Stimulated activated CD8-positive, alpha-beta memory T cell treated with anti-CD3 and anti-CD28 coated beads, Interleukin-15, amount 100 ng/mL, for 1 hour (primary cell): ENCODE results near the gene TMEM183A.
"Not testable (repeated sequence)": the region's sequence is repeated elsewhere in the genome, so short reads cannot be mapped to it uniquely, and the experiment has no call there.

Experiments
- DNase-seq: peaks from one replicate; pipeline ENCODE4 v3.0.0-alpha.2; 2020; ENCODE audit warnings: low read depth

Gene TMEM183A, protein sequence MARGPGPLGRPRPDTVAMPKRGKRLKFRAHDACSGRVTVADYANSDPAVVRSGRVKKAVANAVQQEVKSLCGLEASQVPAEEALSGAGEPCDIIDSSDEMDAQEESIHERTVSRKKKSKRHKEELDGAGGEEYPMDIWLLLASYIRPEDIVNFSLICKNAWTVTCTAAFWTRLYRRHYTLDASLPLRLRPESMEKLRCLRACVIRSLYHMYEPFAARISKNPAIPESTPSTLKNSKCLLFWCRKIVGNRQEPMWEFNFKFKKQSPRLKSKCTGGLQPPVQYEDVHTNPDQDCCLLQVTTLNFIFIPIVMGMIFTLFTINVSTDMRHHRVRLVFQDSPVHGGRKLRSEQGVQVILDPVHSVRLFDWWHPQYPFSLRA

DNA sequence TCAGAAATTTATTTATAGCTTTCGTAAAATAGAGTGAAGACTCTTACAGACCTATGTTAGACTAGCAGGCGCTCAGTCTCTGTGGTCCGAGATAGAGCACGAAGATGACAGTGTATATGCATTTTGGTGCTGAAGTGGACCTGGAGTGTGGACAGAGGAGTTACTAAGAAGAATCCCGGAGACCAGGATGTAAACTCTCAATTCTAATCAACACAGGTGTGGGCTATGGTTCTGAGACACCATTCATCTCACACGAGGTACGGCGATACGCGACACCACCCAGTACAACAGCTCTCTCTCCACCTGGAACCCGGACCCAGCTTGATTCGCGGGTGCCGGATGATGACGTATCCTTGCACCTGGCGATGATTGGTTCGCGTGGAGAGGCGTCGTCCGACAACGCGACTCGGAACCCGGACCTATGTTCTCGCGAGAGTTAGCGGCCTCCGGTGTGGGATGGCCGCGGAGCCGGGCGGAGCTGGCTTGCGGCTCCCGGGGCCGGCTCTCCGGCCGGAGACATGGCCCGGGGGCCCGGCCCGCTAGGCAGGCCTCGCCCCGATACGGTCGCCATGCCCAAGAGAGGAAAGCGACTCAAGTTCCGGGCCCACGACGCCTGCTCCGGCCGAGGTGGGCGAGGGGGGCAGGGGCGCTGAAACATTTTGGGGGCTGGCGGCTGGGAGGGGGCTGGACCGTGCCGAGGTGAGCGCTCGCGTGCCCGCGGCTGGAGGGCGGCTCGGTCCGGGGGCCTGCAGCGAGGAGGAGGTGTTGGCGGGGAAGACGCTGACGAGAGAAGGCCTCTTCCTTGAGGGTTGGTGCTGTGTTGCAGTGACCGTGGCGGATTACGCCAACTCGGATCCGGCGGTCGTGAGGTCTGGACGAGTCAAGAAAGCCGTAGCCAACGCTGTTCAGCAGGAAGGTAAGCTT is at the start of gene TMEM183A:
Gene TMEM183A (plus strand): TSS at position 427 of the 924 bp plus-strand sequence. CDS start 92 bp downstream, at position 519.
- peak; percentile 89 for DNase-seq

DNA sequence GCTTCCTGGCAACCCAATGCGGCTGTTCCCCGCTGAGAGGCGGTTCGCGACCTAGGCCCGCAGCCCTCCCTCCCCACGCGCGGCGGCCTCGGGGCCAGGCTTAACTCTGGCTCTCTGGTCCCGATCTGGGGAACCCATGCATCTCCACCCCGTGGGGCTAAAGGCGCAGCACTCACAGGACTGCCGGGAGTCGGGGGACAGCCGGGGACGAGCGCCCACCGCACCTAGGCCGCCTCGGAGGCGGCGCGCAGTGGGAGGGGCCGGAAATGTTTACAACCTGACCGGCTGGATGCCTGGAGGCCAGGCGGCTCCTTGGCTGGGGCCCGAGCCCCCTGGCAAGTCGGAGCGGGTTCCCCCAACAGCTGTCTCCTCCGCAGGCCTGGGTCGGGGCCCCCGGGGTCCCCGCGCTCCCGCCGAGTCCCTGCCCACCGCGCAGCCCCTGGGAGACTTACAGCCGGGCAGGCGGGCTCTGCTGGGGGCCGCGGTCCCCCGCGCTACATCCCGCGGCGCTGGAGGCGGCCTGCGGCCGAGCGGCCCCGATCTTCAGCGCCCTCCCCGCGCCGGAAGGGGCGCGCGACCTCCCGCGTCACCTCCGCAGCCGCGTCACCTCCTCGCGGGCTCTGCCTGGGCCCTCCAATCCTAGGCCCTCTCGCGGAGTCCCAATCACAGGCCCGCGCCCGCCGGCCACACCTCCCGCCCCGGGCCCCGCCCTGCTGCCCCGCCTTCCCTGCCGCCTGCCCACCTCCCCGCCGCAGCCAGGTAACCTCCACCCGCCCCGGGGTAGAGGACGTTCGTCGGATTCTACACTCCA is 49.2 kb upstream of the TMEM183A start, which contains the start of gene ADIPOR1:
Gene ADIPOR1 (minus strand): TSS at position 580 of the 811 bp plus-strand sequence. CDS start 7,242 bp downstream, outside the sequence.
- peak; percentile 88 for DNase-seq

DNA sequence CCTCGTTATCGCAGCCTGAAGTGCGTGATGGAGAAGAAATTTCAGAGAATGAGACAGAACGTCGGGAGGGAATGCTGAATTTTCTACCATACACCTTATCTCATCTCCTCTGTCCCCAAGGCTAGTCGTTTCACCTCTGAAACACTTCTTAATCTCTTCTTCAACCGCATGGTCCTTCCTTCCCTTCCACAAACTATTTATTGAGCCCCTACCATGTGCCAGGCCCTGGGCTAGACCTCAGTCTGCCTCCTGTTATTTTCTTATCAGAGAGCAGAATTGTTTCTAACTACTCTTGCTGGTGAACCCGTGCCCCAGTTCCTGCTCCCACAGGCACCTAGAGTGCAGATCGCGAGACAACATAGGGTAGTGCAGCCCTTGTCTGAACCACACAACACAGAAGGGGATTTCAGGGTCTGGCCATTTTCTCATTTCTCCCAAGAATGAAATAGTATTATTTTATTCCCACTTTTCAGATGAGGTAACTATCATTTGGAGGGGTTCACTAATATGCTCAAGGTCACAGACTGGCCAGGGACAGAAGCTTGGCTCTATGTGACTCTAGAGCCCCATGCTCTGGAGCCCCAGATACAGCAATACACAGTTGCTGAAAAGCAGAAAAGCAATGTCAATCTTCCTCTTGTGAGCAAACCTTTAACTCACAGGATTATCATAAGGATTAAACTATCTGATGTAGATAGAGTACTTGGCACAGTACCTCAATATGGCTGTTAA is 48.5 kb upstream of the TMEM183A start:
- DNase-seq: no peak

DNA sequence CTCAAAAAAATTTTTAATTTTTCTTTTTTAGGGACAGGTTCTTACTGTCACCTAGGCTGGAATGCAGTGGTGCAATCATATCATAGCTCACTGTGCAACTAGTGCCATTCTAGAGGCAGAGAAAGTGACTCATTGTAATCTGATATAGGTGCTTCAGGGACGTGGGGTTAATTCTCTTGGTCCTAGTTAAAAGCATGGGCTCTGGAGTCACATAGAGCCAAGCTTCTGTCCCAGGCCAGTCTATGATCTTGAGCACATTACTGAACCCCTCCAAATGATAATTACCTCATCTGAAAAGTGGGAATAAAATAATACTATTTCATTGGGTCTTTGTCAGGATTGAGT is 47.9 kb upstream of the TMEM183A start:
- no peak for DNase-seq

DNA sequence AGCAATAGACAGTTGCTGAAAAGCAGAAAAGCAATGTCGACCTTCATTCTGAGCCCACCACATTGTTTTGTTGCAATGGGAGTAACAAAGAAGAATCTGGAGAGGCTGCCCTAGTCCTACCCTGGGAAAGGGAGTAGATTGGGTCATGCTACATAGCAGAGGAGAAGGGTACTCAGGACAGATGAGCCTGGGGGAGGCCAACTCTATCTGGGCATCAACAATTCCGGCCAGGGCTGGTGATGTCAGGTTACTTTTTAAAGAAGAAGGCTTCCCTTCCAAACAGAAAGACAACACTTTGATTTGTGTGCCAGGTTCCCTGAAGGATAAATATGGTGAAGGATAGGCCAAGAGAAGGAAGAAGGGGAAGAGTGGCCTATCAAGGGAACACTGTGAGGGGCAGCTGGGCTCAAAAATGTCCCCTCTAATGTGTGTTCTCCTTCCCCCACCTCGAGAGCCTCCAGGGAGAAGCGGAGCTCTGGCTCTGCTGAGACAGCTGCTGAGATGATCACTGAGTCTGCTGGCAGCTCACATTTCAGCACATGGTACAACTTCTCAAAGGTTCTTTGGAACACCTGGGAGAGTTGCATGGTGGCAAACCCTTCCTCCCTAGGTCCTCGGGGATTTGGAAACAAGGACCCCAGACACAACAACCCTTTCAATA is 45.8 kb upstream of the TMEM183A start:
- DNase-seq: no peak

DNA sequence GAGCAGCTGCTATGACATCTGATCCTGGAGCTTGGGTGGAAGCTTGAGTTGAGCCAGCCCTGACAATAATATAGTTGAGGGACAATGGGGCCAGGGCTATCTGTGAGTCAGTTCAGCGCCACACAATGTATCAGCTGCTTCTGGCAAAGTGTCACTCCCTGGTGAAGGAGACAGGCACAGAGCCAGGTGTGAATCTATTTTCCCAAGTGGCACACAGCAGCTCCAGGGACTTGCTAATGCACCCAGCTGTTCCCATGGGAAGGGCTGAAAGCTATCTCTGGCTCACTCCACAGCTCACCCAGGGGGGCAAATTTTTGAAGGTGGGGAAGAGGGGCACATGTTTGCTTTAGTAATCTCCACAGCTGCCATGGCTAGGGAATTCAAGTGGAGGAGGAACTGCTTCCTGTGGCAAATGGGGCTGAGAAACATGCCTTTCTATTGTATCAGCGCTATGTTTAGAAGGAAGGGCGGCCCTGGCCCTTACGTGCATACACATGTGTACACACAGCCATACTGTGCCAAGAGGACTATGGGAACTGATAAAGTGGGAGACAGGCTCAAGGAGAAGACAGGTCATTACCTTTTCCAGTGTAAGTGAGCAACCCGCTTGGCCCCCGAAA is 42.3 kb upstream of the TMEM183A start:
- DNase-seq: no peak

DNA sequence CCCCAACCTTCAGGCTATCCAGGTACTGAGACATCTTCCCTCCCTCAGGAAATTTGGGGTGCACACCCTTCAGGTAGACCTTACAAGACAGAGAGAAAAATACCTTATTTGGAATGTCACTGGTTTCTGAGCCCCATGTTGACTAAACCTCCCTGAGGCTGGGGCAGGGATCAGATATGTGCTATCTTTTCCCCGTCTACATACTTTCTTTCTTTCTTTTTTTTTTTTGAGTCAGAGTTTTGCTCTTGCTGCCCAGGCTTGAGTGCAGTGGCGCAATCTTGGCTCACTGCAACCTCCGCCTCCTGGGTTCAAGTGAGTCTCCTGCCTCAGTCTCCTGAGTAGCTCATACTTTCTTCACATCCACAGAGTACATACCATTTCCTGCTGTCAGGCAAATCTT is 41.8 kb upstream of the TMEM183A start:
- no peak for DNase-seq

DNA sequence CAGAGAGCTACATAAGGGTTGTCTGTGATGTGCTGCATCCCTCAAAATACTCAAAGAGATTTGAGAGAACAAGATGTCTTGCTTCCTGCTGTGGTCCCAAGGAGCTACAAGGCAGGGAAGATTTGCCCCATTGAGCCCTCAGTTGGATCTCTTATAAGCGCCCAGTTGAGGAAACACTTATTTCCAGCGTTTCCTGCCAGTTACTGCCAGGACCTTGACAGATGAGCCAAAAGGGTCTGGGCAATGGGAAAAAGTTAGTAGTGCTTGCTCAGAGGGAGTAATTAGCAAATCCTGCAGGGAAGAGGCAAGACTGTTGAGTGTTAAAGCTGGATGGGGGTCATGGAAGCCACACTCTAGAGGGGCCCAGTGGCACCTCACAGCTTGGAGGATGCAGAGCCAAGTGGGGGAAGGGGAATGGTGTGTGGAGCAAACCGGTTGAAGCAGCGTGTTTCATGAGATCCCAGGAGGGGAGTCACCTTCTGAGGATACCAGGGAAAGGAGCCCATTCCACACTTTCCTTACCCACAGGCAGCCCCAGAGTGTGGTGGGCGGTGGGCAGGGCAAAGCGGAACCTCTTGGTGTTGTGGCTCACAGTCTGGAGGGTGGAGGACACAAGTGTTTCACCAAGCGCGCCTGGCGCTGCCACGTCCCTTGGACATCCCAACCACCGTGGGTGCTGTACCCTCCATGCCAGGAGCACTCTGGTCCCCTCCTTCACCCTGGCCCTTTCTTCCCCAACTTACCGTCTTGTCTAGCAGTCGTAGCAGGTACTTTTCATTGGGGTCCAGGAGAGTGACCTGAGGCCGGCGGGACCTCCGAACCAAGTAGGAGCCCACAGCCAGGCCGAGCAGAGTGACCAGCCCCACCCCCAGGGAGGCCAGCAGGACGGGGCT is 40.9 kb upstream of the TMEM183A start:
- DNase-seq: no peak

DNA sequence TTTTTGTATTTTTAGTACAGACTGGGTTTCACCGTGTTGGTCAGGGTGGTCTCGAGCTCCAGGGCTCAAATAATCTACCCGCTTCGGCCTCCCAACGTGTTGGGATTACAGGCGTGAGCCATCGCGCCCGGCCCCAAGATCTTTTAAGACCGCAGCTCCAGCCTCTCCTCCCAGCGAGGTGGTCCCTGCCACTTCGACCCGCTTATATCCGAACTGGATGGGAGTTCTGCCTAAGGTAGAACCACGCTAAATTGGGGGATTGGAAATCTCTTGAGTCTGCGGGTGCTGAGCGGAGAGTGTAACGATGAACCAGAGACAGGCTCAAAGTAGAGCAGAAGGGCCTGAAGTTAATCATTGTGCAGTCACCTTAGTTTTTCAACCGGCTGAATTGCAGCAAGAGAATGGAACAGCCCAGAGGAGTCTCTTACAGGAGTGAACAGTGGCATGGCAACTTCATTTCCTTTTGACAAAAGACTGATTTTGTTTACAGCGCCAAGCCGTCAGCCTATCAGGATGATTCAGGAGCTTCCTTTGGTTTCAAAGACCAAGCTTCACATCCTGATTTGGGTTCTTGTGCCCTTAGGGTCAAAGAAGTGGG is 39.4 kb upstream of the TMEM183A start:
- no peak for DNase-seq

DNA sequence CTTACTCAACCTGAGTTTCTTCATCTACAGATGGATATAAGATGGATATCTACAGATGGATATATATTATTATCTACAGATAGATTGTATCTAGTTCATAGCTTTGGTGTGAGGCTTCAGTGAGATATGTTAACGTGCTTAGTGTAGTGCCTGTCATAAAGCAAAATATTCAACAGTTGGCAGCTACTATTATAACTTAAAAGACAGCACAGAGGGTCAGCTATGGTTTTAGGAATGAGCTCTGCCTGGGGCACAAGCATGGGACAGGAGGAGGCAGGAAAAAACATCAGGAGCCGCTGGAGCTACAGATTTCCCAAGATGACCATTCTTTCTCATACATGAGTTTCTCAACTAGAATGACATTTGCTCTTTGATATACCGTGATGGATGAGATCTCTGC is 38.8 kb upstream of the TMEM183A start:
- no peak for DNase-seq

DNA sequence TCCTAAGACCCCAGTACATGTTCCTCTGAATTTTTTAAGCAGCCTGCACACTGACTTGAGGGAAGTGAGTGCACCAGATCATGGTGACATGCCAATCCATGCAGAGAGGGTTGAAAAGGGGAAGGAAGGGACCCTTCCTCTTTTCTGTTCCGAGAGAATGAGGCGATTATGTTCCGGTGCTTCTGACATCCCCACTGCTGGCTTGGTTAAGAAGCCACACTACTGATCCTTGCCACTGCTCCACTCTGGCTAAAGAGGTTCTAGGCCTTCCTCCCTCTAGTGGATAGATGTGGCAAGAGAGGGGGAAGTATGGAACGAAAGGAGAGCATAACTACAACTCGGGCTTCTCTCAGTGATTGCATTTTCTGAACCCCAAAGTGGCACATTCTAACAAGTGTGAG is 38.3 kb upstream of the TMEM183A start:
- DNase-seq: no peak

DNA sequence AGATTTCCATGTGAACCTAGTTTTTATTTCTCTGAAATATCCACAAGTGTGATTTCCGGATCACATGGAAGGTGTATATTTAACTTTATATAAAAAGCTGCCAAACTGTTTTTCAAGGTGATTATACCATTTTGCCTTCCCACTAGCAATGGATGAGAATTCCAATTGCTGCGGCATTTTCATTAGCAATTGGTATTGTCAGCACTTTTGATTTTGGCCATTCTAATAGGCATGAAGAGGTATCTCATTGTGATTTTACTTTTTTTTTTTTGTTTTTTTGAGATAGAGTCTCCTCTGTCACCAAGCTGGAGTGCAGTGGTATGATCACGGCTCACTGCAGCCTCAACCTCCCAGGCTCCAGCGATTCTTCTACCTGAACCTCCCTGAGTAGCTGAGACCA is 35.1 kb upstream of the TMEM183A start:
- DNase-seq: no peak

DNA sequence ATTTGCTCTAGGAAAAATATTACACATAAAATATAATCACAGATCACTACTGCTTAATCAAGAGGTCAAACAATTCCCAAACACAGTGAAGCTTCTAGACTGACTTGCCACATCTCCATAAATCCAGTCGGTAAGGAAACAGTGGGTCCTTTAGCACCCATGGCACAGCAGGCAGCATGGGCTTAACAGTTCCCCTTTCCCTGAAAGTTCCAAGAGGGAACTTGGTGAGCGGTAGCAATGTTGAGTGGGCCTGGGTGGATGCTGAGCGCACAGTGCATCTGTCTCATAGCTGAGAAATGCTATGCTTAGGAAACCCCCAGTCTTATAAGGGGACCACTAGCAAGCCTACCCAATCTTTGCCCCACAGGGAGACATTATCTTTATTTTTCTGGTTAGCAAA is 32.3 kb upstream of the TMEM183A start:
- no peak for DNase-seq

DNA sequence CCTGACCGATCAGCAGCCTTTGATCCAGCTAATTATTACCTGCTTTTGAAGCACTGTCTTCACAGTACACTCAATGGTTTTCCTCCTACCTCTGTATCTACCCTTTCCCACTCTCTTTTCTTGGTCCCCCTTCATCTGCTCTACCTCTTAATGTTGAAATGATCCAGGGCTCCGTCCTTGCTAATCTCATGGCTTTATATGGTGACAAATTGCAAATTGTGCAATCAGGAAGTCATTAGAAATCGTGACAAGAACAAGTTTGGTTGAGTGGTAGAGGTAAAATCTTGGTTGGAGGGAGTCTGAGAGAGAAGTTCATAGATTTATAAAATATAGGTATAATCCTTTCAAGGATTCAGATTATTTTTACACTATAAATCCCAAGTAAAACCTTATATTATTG is 30.5 kb upstream of the TMEM183A start:
- no peak for DNase-seq

DNA sequence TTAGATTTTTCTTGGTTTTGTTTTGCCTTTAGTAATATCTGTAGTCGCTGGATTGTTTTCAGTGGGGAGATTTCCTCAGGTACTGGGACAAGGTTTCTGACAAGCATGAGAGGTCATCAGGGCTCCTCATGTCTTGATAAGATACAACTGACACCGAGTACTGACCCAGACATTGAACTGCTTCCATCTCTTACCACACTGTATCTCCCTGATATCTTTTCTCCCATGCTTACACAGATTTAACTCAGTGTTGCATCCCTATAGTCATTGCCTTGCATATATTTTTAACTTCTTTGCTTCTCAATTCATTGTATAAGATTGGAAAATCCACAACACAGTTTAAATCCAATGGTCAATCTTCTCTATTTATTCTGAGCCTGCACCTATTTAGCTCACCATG is 27.7 kb upstream of the TMEM183A start:
- DNase-seq: no peak

DNA sequence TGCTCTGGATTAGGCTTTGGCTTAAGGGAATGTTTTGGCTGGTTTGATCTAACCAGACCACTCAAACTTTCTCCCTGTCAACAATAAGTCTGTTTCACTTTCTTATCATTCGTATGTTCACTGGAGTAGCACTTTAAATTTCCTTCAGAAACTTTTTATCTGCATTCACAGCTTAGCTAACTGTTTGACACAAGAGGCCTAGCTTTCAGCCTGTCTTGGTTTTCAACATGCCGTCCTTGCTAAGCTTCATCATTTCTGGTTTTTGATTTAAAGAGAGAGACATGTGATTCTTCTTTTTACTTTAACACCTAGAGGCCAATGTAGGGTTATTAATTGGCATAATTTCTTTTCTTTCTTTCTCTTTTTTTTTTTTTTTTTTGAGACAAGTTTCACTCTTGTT is 25.2 kb upstream of the TMEM183A start:
- no peak for DNase-seq

DNA sequence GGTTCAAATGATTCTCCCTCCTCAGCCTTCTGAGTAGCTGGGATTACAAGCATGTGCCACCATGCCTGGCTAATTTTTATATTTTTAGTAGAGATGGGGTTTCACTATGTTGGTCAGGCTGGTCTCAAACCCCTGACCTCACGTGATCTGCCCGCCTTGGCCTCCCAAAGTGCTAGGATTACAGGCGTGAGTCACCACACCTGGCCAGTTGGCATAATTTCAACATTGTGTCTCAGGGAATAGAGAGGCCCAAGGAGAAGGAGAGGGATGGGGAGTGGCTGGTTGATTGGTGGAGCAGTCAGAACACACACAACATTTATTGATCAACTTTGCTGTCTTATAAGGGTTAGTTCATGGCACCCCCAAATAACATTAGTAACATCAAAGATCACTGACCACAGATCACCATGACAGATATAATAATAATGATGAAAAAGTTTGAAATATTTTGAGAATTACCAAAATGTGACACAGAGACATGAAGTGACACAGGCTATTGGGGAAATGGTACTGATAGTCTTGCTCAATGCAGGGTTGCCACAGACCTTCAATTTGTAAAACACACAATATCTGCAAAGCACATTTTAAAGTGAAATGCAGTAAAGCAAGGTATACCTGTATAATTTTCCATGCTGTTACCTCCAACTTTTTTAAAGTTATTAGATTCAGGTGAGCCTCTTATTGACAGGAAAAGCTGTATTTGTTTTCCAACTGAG is 24.3 kb upstream of the TMEM183A start:
- no peak for DNase-seq

DNA sequence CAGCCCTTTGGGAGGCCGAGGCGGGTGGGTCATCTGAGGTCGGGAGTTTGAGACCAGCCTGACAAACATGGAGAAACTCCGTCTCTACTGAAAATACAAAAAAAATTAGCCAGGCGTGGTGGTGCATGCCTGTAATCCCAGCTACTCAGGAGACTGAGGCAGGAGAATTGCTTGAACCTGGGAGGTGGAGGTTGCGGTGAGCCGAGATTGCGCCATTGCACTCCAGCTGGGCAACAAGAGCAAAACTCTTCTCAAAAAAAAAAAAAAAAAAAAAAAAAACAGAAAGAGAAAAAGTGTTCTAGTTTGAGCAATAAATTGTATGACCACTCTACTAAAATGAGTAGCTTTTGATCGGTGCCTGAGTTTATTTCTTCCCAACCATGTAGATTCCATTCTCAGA is 21.1 kb upstream of the TMEM183A start:
- DNase-seq: not testable (repeated sequence)
